PC-9 (cell line): ENCODE data around the gene PRKCB. TPM values are rescaled to one million over a fixed set of nuclear protein-coding genes. Genes with fewer than 3 reads are reported as not detected.

ENCODE experiments used
- BruUV-seq: library from RNA; stranded (reverse); fragments of 400-500 nt; replicated peaks from 2 replicates; lab custom pipeline; 2021; lab: Mats Ljungman, UMichigan
- CTCF ChIA-PET: fragments of 300-600 bp; sonication (Branson Sonifier 250); formaldehyde crosslinking; loops from one replicate; lab custom pipeline; 2022; ENCODE audit warnings: antibody characterized with exemption; lab: Charles Lee
- POLR2A ChIA-PET: fragments of 300-600 bp; sonication (Branson Sonifier 250); formaldehyde crosslinking; loops from one replicate; lab custom pipeline; 2022; ENCODE audit warnings: antibody characterized with exemption; ENCODE audit not compliant: unreplicated experiment; lab: Charles Lee
- DNase-seq, 2 experiments: peaks; one replicate each; pipeline versions ENCODE4 v3.0.0 to v3.0.0-alpha.2; 2015 to 2022; ENCODE audit warnings: mixed read lengths in 1 of 2
- H2AFZ ChIP-seq: fragments of 200-600 bp; sonication (generic); 2 replicates; pipeline ENCODE4 v1.8.1; 2017; ENCODE audit warnings: antibody characterized with exemption
- H3F3A ChIP-seq: fragments of 200-600 bp; sonication (generic); 2 replicates; pipeline ENCODE4 v1.8.1; 2017; ENCODE audit warnings: antibody characterized with exemption, mild to moderate bottlenecking, low read depth; ENCODE audit not compliant: insufficient read depth
- H3K27ac ChIP-seq: fragments of 200-600 bp; sonication (generic); 2 replicates; pipeline ENCODE4 v1.6.1; 2016; ENCODE audit warnings: mixed run types
- H3K27me3 ChIP-seq: fragments of 200-600 bp; sonication (generic); 2 replicates; pipeline ENCODE4 v1.6.1; 2016; ENCODE audit warnings: low read depth, mixed run types; ENCODE audit not compliant: insufficient read depth
- H3K36me3 ChIP-seq: fragments of 200-600 bp; sonication (generic); 2 replicates; pipeline ENCODE4 v1.6.1; 2016; ENCODE audit warnings: low read depth, mixed run types
- H3K4me1 ChIP-seq: fragments of 200-600 bp; sonication (generic); replicated peaks from 2 replicates; pipeline ENCODE4 v1.6.1; 2016; ENCODE audit warnings: mixed run types; ENCODE audit not compliant: insufficient read depth
- H3K4me2 ChIP-seq: fragments of 200-600 bp; sonication (generic); 2 replicates; pipeline ENCODE4 v1.6.1; 2017; ENCODE audit warnings: mixed run types
- H3K4me3 ChIP-seq: fragments of 200-600 bp; sonication (generic); 2 replicates; pipeline ENCODE4 v1.6.1; 2016; ENCODE audit warnings: mixed run types
- H3K79me2 ChIP-seq: fragments of 200-600 bp; sonication (generic); 2 replicates; pipeline ENCODE4 v1.6.1; 2017; ENCODE audit warnings: low read depth, mixed run types
- H3K9me2 ChIP-seq: fragments of 200-600 bp; sonication (generic); 2 replicates; pipeline ENCODE4 v1.8.1; 2017; ENCODE audit warnings: mild to moderate bottlenecking; ENCODE audit not compliant: insufficient read depth
- H3K9me3 ChIP-seq: fragments of 200-600 bp; sonication (generic); 2 replicates; pipeline ENCODE4 v1.8.1; 2016; ENCODE audit warnings: low read depth; ENCODE audit not compliant: insufficient read depth
- H4K20me1 ChIP-seq: fragments of 200-600 bp; sonication (generic); 2 replicates; pipeline ENCODE4 v1.8.1; 2017; ENCODE audit not compliant: insufficient read depth
- EZH2 ChIP-seq: fragments of 200-600 bp; sonication (generic); IDR thresholded peaks from 2 replicates; pipeline ENCODE4 v1.8.0; 2017; ENCODE audit warnings: antibody characterized with exemption, low read depth
- intact Hi-C: fragments of 100-400 bp; cut with micrococcal nuclease; formaldehyde crosslinking; loops from one replicate; pipeline ENCODE4 v1.10.0; 2022; ENCODE audit not compliant: unreplicated experiment
- total RNA-seq: library from RNA; stranded (reverse); gene quantifications from 2 replicates; pipeline ENCODE4 v1.2.3, GENCODE V29; 2021
- TF ChIP-seq, protein P1 (sequence below): fragments of 200-600 bp; sonication (generic); conservative IDR thresholded peaks from 2 replicates; pipeline ENCODE4 v1.6.1; 2017; ENCODE audit warnings: mixed run types, antibody characterized with exemption, mild to moderate bottlenecking, moderate library complexity

PRKCB gene
- total RNA-seq, 1 experiment from 2014 or later = not detected

DNA sequence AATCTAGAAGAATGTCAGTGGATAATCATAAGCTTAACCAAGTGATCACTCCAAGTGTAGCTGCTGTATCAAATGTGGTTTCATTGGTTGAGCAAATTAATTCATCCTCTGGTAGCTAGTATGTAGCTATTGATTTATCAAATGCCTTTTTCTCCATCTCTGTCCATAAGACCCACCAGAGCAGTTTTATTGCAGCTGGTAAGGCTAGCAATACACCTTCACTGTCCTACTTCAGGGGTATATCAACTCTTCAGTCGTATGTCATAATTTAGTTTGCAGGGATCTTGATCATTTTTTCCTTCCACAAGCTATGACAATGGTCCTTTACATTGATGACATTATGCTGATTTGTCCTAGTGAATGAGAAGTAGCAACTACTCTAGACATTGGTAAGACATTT, 158.8 kb downstream of the PRKCB start:
- Histone ChIP-seq H3K4me1 (no peaks in the 10 kb centered on the region), H3F3A (no peaks in the 10 kb centered on the region), H3K27me3 (no peaks in the 10 kb centered on the region; the same call in 1 of the 2 replicates), H3K9me3 (no peaks in the 10 kb centered on the region), H3K79me2 (no peaks in the 10 kb centered on the region), H4K20me1 (no peaks in the 10 kb centered on the region), H3K27ac (no peak overlapping the region), H2AFZ (no peak overlapping the region), H3K4me2 (no peak overlapping the region), H3K9me2 (no peaks in the 10 kb centered on the region), H3K36me3 (no peaks in the 10 kb centered on the region), H3K4me3 (no peak overlapping the region)
- POLR2A ChIA-PET = interaction anchor here (0.6 kb wide), 1 partner anchor 1265 kb away, joined by 3 read pairs; no protein-coding TSS in a partner anchor
- CTCF ChIA-PET = no interaction called here
- TF ChIP-seq, protein P1, sequence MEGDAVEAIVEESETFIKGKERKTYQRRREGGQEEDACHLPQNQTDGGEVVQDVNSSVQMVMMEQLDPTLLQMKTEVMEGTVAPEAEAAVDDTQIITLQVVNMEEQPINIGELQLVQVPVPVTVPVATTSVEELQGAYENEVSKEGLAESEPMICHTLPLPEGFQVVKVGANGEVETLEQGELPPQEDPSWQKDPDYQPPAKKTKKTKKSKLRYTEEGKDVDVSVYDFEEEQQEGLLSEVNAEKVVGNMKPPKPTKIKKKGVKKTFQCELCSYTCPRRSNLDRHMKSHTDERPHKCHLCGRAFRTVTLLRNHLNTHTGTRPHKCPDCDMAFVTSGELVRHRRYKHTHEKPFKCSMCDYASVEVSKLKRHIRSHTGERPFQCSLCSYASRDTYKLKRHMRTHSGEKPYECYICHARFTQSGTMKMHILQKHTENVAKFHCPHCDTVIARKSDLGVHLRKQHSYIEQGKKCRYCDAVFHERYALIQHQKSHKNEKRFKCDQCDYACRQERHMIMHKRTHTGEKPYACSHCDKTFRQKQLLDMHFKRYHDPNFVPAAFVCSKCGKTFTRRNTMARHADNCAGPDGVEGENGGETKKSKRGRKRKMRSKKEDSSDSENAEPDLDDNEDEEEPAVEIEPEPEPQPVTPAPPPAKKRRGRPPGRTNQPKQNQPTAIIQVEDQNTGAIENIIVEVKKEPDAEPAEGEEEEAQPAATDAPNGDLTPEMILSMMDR = no peak
- no peak for TF ChIP-seq EZH2
- no TSS peak for BruUV-seq
- intact Hi-C loops = no loop called here
- DNase-seq = no peak

DNA sequence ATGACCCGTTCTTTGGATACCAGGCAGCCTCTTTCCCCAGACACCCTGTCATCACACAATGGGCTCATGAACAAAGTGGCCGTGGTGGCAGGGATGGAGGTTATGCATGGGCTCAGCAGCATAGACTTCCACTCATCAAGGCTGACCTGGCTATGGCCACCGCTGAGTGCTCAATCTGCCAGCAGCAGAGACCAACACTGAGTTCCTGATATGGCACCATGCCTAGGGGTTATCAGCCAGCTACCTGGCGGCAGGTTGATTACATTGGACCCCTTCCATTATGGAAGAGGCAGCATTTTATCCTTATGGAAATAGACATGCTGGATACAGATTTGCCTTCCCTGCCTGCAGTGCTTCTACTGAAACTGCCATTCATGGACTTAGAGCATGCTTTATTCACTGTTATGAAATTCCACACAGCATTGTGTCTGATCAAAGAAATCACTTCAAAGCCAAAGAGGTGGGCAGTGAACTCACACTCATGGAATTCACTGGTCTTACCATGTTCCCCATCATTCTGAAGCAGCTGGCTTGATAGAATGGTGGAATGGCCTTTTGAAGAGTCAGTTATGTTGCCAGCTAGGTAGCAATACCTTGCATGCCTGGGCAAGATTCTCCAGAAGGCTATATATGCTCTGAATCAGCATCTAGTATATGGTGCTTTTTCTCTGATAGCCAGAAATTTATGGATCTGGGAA, 160.6 kb downstream of the PRKCB start:
- TF ChIP-seq, protein P1 = no peak
- Histone ChIP-seq H3F3A (no peaks in the 10 kb centered on the region), H2AFZ (no peak overlapping the region), H3K27ac (no peak overlapping the region), H3K9me3 (no peaks in the 10 kb centered on the region), H3K36me3 (no peaks in the 10 kb centered on the region), H3K9me2 (no peaks in the 10 kb centered on the region), H3K27me3 (no peaks in the 10 kb centered on the region), H3K4me3 (no peak overlapping the region), H3K4me1 (no peaks in the 10 kb centered on the region), H3K4me2 (no peak overlapping the region), H4K20me1 (no peaks in the 10 kb centered on the region), H3K79me2 (no peaks in the 10 kb centered on the region)
- intact Hi-C loops = no loop called here
- no peak for DNase-seq
- BruUV-seq = no TSS peak
- ChIA-PET CTCF (no interaction called here), POLR2A (no interaction called here)

DNA sequence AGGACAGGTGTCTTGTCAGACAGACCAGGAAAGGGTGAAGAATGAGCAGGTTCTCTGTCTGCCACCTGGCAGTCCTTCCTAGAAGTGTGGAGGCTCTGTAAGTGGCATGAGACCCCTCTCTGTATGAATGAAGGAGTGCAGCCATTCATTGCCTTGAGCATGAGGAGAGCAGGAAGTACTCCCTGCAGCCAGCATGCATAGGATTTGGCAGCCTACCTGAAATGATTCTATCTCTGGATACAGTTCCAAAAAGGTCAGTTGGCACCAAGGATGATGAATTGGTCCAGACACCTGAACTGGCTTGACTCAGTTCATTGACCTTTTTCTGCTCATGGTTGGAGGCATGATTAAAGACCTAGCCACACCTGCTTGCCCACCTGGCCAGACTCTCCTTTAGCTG, 163.0 kb downstream of the PRKCB start:
- H3K4me1 ChIP-seq = no peaks in the 10 kb centered on the region
- intact Hi-C loops = no loop called here
- no peak for TF ChIP-seq EZH2
- TF ChIP-seq, protein P1 = no peak
- no peaks in the 10 kb centered on the region for H4K20me1 ChIP-seq
- H3K27ac ChIP-seq = no peak overlapping the region
- H3K79me2 ChIP-seq = no peaks in the 10 kb centered on the region
- no TSS peak for BruUV-seq
- no peak overlapping the region for H3K4me3 ChIP-seq
- no peaks in the 10 kb centered on the region for H3K9me2 ChIP-seq
- ChIA-PET POLR2A (no interaction called here), CTCF (no interaction called here)
- H3F3A ChIP-seq = no peaks in the 10 kb centered on the region
- H3K27me3 ChIP-seq = peaks cover 8% of the 10 kb centered on the region; the same call in 1 of the 2 replicates
- H3K36me3 ChIP-seq = no peaks in the 10 kb centered on the region
- H2AFZ ChIP-seq = no peak overlapping the region
- H3K9me3 ChIP-seq = no peaks in the 10 kb centered on the region
- no peak overlapping the region for H3K4me2 ChIP-seq
- DNase-seq = no peak
